GM19324 (cell line): ENCODE measurements around the gene ELOVL5.
"Not testable (repeated sequence)": the region's sequence is repeated elsewhere in the genome, so short reads cannot be mapped to it uniquely, and the experiment has no call there.

Experiments
- ATAC-seq: cut with Tn5 transposase; IDR thresholded peaks from one replicate; pipeline ENCODE4 v1.9.1; 2021; ENCODE audit warnings: mild to moderate bottlenecking, moderate library complexity; ENCODE audit not compliant: unreplicated experiment, low FRiP score

The ELOVL5 gene

GRCh38 chr6:53333439-53334408 lies 15.0 kb downstream of the ELOVL5 start:
- no peak for ATAC-seq

- no peak for ATAC-seq
Observed at GRCh38 chr6:53331678-53332077, 17.1 kb downstream of the ELOVL5 start.

- no peak for ATAC-seq
Observed at GRCh38 chr6:53330137-53330536, 18.6 kb downstream of the ELOVL5 start.

- no peak for ATAC-seq
Observed at GRCh38 chr6:53328375-53328774, 20.4 kb downstream of the ELOVL5 start.

- ATAC-seq = no peak
Observed at GRCh38 chr6:53327017-53327395, 21.7 kb downstream of the ELOVL5 start.

DNA sequence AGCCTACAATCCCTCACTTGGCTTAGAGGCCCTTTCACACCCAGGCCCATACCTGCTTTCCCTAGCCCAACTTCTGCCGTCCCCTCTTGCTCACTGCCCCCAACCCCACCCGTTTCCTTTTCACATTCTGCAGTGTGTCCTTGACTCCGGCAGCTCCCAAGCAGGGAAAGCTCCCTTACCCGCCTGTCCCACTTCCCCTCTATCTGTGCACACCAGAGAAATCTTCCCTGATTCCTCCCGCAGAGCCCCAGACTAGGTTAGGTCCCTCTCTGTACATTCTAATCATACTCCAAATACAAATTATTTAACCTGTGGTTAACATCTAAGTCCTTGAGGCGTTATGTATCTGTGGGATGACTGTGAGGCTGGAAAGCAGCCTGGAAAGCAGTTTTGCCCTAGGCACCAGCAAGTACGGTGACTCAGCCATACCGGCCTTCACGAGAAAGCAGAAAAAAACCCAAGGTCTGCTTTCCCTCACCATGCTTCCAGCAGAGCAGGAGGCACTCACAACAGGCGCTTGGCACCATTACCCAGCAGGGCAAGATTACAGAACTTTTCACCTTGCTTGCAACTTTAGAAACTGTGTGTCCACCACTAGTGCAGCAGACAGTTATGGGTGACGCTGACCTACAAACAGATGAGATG lies 22.3 kb downstream of the ELOVL5 start:
- ATAC-seq = no peak

DNA sequence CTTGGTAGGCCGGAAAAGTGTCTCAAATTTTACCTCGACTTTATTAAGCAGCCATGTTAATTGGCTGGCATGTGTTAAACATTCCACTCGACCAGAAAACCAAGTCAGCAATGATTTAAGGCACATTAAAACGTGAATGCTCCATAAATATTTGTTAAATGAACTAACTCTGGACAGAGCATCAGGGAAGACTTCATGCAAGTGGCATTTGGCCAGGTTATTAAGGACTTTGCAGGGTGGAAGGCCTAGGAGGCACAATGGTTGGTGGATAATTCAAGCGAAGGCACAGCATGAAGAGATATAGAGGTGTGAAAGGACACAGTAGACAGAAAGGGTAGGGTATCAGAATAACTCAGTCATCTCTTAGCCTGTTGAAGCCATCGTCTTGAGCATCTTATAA lies 23.0 kb downstream of the ELOVL5 start:
- ATAC-seq = no peak

- ATAC-seq = no peak
Observed at GRCh38 chr6:53322188-53323029, 26.3 kb downstream of the ELOVL5 start.

- ATAC-seq = no peak
Observed at GRCh38 chr6:53321701-53322100, 27.0 kb downstream of the ELOVL5 start.

GRCh38 chr6:53320964-53321363 lies 27.8 kb downstream of the ELOVL5 start:
- no peak for ATAC-seq

DNA sequence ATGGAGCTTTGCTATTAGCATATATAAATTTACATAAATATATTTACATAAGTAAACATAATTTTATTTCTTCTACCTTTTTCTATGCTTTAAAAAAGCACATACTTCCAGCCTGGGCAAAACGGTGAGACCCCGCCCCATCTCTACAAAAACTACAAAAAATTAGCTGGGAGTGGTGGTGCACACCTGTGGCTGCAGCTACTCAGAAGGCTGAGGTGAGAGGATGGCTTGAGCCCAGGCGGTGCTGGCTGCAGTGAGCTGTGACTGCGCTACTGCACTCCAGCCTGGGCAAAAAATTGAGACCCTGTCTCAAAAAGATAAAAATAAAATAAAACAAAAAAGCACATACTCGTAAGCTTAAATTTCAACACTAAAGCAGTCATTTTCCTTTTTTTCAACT lies 30.3 kb downstream of the ELOVL5 start:
- ATAC-seq = no peak

- no peak for ATAC-seq
Observed at GRCh38 chr6:53317861-53318260, 30.9 kb downstream of the ELOVL5 start.

- ATAC-seq = not testable (repeated sequence)
Observed at GRCh38 chr6:53317299-53317698, 31.5 kb downstream of the ELOVL5 start.

DNA sequence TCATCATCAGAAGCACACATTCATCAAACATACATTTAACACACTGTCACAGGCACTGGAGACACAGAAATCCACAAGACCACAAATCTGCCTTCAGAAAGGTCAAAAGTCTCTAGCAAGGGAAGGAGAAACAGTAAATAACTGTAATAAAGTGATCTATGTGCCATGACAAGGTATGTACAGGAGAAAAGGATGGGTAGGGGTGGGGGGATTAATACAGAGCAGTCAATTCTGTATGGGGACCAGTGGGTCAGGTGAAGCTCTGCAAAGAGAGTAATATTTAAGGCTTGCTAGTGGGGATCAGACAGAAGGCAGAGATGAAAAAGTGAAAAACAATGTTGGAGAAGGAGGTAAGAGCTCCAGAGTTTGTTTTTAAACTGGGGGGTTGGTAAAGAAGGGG lies 32.6 kb downstream of the ELOVL5 start:
- ATAC-seq = no peak

- ATAC-seq = no peak
Observed at GRCh38 chr6:53315086-53315724, 33.5 kb downstream of the ELOVL5 start.

DNA sequence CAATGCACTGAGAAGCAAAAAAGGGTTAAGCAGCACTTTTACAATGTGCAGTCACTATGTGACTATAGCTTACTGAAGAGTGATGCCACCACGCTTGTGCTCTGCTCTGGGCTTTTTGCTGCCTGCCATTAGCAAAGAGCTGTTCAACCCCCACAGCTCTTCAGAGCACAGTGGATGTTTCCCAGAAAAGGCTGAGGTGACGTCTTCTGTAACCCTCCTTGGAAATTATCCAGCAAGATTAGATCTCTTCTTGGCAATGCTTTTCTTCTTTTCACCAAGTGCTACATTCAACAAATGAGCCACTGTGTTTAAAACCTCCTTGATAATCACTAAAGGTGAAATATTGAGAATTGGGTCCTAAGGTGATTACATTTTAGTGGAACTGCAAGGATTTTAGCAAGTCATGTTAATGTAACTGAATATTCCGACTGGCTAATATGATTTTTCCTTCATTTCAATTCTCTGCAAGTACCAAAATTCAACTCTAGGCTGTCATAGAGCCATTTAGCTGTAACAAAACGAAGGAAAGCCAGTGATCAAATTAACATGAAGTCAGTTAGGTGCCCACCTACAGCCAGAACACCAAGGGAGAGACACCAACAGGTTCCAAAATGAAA lies 34.9 kb downstream of the ELOVL5 start:
- no peak for ATAC-seq

DNA sequence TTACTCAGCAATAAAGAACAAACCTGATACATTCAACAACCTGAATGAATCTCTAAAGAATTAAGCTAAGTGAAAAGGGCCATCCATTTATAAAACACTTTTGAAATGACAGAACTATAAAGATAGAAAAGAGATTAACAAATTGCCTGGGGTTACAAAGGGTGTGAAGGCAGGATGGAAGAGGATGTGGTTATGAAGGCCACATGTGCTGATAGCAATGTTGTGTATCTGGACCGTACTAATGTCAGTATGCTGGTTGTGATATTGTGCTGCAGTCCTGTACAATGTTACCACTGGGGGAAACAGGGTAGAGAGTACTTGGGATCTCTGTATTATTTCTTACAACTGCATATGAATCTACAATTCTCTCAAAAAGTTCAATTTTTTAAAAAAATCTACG lies 36.4 kb downstream of the ELOVL5 start:
- ATAC-seq = no peak

DNA sequence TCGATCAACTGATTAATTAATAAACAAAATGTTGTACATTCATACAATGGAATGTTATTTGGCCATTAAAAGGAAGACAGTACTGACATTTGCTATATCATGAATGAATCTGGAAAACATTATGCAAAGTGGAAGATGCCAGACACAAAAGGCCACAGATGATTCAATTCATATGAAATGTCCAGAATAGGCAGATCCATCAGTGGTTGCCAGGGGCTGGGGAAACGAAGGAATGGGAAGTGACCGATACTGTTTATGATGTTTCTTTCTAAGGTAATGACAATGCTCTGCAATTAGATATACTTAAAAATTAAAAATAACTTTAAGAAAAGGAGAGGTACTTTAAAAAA lies 37.2 kb downstream of the ELOVL5 start:
- no peak for ATAC-seq

- ATAC-seq = no peak
Observed at GRCh38 chr6:53310771-53311585, 37.8 kb downstream of the ELOVL5 start.
